Measurements from ENCODE around the gene LRRC4B. TPM values are rescaled to one million over a fixed set of nuclear protein-coding genes. Genes with fewer than 3 reads are reported as not detected.
A peak's percentile ranks its signal among the peaks of the same experiment; 100 is the strongest.

The LRRC4B gene
- total RNA-seq, 1 donor from 2014 or later: 9.3 TPM

DNA sequence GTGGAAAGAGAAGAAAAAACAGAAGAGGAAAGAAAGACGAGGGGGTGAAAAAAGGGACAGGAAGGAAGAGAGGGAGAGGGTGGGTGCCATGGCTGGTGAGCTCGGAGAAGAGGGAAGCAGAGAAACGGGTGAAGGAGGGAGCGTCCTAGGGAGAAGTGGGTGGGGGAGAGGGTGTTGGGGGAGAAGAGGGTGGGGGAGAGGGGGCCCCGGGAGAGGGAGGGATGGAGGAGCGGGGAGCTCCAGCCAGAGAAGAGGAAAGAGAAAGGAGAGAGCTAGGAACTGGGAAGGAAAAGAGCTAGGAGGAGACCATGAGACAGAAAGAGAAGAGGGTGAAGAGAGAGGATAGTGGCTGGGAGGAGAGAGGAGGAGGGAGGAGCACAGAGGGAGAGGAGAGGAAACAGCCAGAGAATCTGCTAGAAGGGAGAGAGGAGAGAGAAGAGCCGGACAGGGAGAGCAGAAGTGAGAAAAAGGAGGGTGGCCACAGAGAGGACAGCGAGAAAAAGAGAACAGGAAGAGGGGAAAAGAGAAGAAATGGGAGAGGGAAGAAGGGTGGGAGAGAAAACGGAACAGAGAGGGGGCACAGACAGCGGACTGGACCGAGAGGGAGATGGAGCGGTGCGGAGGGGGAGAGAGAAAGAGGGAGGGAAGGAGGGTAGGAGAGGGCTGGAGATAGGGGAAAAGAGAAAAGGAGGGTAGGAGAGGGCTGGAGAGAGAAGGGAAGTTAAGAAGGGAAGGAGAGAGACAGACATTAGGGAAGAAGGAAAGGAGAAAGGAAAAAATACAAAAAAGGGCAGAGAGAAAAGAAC is 79.6 kb downstream of the LRRC4B start:
- H3K27me3 ChIP-seq (ENCODE audit: control insufficient read depth, insufficient read depth, low read length): peaks cover 53% of the 10 kb centered on the region

DNA sequence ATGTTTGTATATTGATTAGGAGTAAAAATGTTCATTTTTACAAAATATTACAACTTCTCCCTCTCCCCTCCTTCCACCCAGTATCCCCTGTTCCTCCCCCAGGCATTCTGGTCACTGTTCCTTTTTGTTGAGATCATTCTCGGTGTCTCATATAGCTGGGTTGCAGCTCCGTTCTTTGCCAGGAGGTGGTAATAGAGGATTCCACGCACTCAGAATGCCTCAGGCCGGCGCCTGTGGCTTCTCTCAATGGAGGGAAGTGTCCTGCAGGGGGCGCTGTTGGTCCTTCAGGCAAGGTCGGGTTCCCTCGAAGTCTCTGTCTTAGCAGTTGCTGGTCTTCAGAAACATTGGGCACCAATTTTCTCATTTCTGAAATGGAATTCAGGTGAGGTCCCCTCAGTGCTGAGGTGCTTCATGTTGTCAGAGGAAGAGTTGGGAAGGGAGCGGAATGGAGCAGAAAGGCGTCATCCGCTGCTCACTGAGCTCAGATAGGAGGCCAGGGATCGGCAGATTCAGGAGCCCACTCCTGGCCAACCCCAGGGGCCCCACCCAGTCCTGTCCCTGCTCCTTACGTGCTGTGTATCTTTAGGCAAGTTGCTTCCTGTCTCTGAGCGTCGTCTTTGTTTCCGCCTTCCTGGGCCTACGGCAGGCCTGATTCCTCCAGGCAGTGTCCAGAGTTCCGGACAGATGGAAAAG is 81.3 kb downstream of the LRRC4B start:
- H3K36me3 ChIP-seq (ENCODE audit: control insufficient read depth, insufficient read depth, low read length): no peaks in the 10 kb centered on the region
- H3K27me3 ChIP-seq (ENCODE audit: control insufficient read depth, insufficient read depth, low read length): peaks cover 40% of the 10 kb centered on the region
- TF ChIP-seq, protein P1, sequence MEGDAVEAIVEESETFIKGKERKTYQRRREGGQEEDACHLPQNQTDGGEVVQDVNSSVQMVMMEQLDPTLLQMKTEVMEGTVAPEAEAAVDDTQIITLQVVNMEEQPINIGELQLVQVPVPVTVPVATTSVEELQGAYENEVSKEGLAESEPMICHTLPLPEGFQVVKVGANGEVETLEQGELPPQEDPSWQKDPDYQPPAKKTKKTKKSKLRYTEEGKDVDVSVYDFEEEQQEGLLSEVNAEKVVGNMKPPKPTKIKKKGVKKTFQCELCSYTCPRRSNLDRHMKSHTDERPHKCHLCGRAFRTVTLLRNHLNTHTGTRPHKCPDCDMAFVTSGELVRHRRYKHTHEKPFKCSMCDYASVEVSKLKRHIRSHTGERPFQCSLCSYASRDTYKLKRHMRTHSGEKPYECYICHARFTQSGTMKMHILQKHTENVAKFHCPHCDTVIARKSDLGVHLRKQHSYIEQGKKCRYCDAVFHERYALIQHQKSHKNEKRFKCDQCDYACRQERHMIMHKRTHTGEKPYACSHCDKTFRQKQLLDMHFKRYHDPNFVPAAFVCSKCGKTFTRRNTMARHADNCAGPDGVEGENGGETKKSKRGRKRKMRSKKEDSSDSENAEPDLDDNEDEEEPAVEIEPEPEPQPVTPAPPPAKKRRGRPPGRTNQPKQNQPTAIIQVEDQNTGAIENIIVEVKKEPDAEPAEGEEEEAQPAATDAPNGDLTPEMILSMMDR (IDR thresholded peaks at IDR 0.05; ENCODE audit: insufficient read depth, low read length, poor library complexity, severe bottlenecking): peak; percentile 52
- no peak for DNase-seq (ENCODE audit: low read depth)
- H3K4me3 ChIP-seq (ENCODE audit: low read depth, low read length): no peak overlapping the region

More for the DNA sequence above, 79.6 kb downstream of the LRRC4B start:
- Histone ChIP-seq H3K36me3 (ENCODE audit: control insufficient read depth, insufficient read depth, low read length) (no peaks in the 10 kb centered on the region), H3K4me3 (ENCODE audit: low read depth, low read length) (no peak overlapping the region)
- DNase-seq (ENCODE audit: low read depth): no peak
- TF ChIP-seq, protein P1 (IDR thresholded peaks at IDR 0.05; ENCODE audit: insufficient read depth, low read length, poor library complexity, severe bottlenecking): no peak

DNA sequence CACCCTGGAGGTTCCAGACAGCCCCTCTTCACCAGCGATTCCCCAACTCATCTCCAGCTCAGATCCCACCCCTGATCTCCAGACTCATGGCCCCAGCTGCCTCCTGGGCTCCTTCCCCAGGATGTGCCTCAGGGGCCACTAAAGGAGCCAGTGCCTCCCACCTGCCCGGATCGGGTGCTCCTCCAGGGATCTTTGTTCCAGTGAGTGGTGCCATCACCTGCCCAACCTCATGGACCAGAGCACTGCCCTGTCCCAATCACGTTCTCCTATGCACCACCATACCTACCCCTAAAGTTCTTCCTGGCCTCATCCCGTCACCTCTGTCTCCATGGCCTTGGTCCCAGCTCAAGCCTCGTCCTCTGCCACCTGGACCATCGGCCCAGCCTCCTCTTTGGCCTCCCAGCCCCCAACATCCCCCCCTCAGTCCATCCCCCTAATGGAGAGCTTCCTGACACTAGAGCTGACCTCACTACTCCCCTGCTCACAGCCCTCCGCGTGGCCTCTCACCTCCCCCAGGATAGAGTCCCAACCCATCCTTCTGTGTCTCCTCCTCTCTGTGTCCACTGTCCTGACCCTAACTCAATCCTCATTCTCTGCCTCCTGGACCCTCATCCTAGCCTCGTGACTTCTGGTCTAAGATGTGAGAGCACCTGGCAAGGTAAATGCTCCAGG is 82.8 kb downstream of the LRRC4B start:
- Histone ChIP-seq H3K27me3 (ENCODE audit: control insufficient read depth, insufficient read depth, low read length) (peaks cover 25% of the 10 kb centered on the region), H3K4me3 (ENCODE audit: low read depth, low read length) (no peak overlapping the region), H3K36me3 (ENCODE audit: control insufficient read depth, insufficient read depth, low read length) (no peaks in the 10 kb centered on the region)
- DNase-seq (ENCODE audit: low read depth): no peak
- TF ChIP-seq, protein P1 (IDR thresholded peaks at IDR 0.05; ENCODE audit: insufficient read depth, low read length, poor library complexity, severe bottlenecking): no peak

DNA sequence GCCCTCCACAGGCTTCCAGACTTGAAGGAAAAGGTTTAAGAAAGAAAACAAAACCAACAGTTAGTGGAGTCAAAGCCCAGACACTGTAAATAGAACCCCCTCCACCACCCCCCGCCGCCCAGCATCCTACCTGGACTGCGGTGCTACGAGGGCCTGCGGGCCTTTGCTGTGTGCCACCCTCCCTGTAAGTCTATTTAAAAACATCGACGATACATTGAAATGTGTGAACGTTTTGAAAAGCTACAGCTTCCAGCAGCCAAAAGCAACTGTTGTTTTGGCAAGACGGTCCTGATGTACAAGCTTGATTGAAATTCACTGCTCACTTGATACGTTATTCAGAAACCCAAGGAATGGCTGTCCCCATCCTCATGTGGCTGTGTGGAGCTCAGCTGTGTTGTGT is 85.3 kb downstream of the LRRC4B start:
- TF ChIP-seq, protein P1 (IDR thresholded peaks at IDR 0.05; ENCODE audit: insufficient read depth, low read length, poor library complexity, severe bottlenecking): no peak
- peaks cover 9% of the 10 kb centered on the region for H3K27me3 ChIP-seq (ENCODE audit: control insufficient read depth, insufficient read depth, low read length)
- no peak for DNase-seq (ENCODE audit: low read depth)
- H3K4me3 ChIP-seq (ENCODE audit: low read depth, low read length): no peak overlapping the region
- H3K36me3 ChIP-seq (ENCODE audit: control insufficient read depth, insufficient read depth, low read length): no peaks in the 10 kb centered on the region

DNA sequence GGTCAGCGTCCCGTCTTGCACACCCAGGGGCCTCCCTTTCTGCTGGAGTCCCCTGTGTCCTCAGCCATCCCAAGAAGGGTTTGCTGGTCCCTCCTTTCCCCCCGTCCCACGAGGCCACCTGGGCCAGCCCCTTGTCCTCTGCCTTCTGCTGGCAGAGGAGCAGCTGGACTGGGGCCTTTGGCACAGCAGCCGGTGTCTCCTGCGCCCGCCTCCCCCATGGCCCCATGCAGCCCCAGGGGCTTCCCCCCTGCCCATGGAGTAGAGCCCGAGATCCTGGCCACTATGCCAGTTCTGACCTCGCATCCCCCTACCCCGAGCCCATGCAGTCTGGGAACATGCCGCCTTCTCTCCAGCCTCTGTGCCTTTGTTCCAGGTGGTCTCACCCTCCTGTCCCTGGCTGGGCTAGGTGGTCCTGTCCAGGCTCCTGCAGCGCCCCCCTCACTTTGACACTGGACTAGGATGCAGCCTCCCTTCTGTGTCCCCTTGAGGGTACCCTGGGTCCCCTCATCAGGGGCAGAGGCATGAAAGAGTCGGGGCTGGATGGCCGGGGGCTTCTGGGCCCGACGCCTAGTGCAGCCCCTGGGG is 85.9 kb downstream of the LRRC4B start:
- Histone ChIP-seq H3K4me3 (ENCODE audit: low read depth, low read length) (no peak overlapping the region), H3K36me3 (ENCODE audit: control insufficient read depth, insufficient read depth, low read length) (no peaks in the 10 kb centered on the region), H3K27me3 (ENCODE audit: control insufficient read depth, insufficient read depth, low read length) (peaks cover 4% of the 10 kb centered on the region)
- TF ChIP-seq, protein P1 (IDR thresholded peaks at IDR 0.05; ENCODE audit: insufficient read depth, low read length, poor library complexity, severe bottlenecking): no peak
- DNase-seq (ENCODE audit: low read depth): no peak
